ENCODE data around the gene RUBCNL.

DNA sequence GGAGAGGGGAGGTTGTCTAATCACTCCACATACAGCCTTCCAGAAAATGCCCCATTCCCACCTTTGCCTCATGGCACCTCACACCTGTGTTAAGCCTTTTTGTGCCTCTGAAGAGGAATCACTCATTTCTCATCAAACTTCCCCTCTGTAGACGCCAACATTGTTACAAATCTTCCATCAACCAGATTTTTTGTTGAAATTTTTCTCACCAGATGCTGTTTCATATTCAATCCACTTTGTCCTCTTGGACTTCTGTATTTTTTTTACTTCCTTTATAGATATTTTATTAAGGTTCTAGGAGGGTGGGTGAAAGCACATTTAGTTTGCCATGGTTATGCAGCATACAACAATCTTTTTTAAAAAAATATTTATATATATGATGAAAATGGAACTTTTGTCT, 74.0 kb downstream of the RUBCNL start:
- no peak for TF ChIP-seq POLR2A (IDR thresholded peaks at IDR 0.05)
- TF ChIP-seq, protein P1, sequence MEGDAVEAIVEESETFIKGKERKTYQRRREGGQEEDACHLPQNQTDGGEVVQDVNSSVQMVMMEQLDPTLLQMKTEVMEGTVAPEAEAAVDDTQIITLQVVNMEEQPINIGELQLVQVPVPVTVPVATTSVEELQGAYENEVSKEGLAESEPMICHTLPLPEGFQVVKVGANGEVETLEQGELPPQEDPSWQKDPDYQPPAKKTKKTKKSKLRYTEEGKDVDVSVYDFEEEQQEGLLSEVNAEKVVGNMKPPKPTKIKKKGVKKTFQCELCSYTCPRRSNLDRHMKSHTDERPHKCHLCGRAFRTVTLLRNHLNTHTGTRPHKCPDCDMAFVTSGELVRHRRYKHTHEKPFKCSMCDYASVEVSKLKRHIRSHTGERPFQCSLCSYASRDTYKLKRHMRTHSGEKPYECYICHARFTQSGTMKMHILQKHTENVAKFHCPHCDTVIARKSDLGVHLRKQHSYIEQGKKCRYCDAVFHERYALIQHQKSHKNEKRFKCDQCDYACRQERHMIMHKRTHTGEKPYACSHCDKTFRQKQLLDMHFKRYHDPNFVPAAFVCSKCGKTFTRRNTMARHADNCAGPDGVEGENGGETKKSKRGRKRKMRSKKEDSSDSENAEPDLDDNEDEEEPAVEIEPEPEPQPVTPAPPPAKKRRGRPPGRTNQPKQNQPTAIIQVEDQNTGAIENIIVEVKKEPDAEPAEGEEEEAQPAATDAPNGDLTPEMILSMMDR (IDR thresholded peaks at IDR 0.05), result no peak
